ENCODE measurements around the gene VPS4A.

Gene VPS4A

GRCh38 chr16:69315486-69316311 is 4.5 kb downstream of the VPS4A start:
- Histone ChIP-seq H3K4me3 (ENCODE audit: low read depth, low read length) (no peak overlapping the region), H3K4me2 (ENCODE audit: low read length) (no peak overlapping the region), H3K4me1 (no peaks in the 10 kb centered on the region), H3K9me3 (ENCODE audit: control insufficient read depth, low read length) (no peaks in the 10 kb centered on the region), H2AFZ (no peak overlapping the region), H3K27me3 (ENCODE audit: control insufficient read depth, insufficient read depth, low read length) (no peaks in the 10 kb centered on the region), H3K27ac (no peak overlapping the region), H3K9ac (no peak overlapping the region), H3K79me2 (peaks cover 52% of the 10 kb centered on the region), H3K36me3 (ENCODE audit: control insufficient read depth, insufficient read depth, low read length) (no peaks in the 10 kb centered on the region)
- TF ChIP-seq CTCF (IDR thresholded peaks at IDR 0.05) = no peak

GRCh38 chr16:69316595-69317034 is 5.5 kb downstream of the VPS4A start:
- Histone ChIP-seq H3K9ac (no peak overlapping the region), H3K4me1 (no peaks in the 10 kb centered on the region)

DNA sequence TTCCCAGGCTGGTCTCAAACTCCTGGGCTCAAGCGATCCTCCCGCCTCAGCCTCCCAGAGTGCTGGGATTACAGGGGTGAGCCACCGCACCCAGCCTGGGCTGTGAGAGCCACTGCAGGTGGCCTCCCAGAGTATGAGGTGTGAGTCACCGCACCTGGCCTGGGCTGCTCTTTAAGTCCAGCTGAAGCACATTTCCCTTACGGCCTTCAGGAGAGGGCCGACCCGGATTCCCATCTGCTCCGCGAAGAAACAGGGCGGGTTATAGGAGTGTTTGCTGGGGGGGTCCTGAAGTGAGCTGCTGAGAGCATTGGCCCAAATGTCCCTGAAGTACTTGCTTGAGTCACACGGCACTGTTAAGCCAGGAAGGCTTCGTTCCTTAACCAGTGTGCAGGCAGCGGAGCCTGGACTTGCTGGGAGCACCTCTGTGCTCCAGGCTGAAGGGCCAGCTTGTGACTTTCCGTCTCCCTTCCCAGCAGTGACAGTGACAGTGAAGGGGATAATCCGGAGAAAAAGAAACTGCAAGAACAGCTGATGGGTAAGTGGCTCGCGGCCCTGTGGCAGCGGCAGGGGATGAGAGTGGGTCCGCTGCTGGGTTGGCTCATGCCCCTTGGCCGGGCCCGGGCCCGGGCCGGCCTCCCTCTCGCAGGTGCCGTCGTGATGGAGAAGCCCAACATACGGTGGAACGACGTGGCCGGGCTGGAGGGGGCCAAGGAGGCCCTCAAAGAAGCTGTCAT is 7.2 kb downstream of the VPS4A start:
- H3K9ac ChIP-seq = no peak overlapping the region
- no peak overlapping the region for H3K4me2 ChIP-seq (ENCODE audit: low read length)
- no peaks in the 10 kb centered on the region for H3K27me3 ChIP-seq (ENCODE audit: control insufficient read depth, insufficient read depth, low read length)
- H2AFZ ChIP-seq = no peak overlapping the region
- no peaks in the 10 kb centered on the region for H3K9me3 ChIP-seq (ENCODE audit: control insufficient read depth, low read length)
- H3K4me3 ChIP-seq (ENCODE audit: low read depth, low read length) = no peak overlapping the region
- no peaks in the 10 kb centered on the region for H3K36me3 ChIP-seq (ENCODE audit: control insufficient read depth, insufficient read depth, low read length)
- no peak overlapping the region for H3K27ac ChIP-seq
- H3K79me2 ChIP-seq = peaks cover 55% of the 10 kb centered on the region
- TF ChIP-seq CTCF (IDR thresholded peaks at IDR 0.05) = no peak
- H3K4me1 ChIP-seq = no peaks in the 10 kb centered on the region

More at GRCh38 chr16:69316595-69317034, 5.5 kb downstream of the VPS4A start:
- H3K27ac ChIP-seq = no peak overlapping the region
- no peak overlapping the region for H2AFZ ChIP-seq
- H3K4me3 ChIP-seq (ENCODE audit: low read depth, low read length) = no peak overlapping the region
- peaks cover 60% of the 10 kb centered on the region for H3K79me2 ChIP-seq
- TF ChIP-seq CTCF (IDR thresholded peaks at IDR 0.05) = no peak
- no peaks in the 10 kb centered on the region for H3K9me3 ChIP-seq (ENCODE audit: control insufficient read depth, low read length)
- no peak overlapping the region for H3K4me2 ChIP-seq (ENCODE audit: low read length)
- H3K27me3 ChIP-seq (ENCODE audit: control insufficient read depth, insufficient read depth, low read length) = no peaks in the 10 kb centered on the region
- H3K36me3 ChIP-seq (ENCODE audit: control insufficient read depth, insufficient read depth, low read length) = no peaks in the 10 kb centered on the region

DNA sequence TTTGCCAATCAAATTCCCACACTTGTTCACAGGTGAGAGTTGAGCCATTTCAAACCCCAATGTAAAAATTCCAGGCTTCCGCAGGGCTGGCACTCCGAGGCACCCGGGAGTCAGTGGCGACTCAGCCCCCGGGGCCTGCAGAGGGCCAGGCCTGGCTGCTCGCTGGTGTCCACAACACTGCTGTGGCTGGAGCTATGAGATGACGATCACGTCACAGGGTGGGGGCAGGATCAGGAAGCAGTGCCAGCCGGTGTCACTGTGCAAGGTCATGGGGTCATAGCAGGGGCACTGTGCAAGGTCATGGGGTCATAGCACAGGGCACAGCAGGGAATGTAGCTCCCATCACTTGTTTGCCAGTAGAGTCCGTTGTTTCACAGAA is 7.8 kb downstream of the VPS4A start:
- Histone ChIP-seq H3K27ac (no peak overlapping the region), H3K27me3 (ENCODE audit: control insufficient read depth, insufficient read depth, low read length) (no peaks in the 10 kb centered on the region), H3K36me3 (ENCODE audit: control insufficient read depth, insufficient read depth, low read length) (no peaks in the 10 kb centered on the region), H3K9ac (no peak overlapping the region), H3K9me3 (ENCODE audit: control insufficient read depth, low read length) (no peaks in the 10 kb centered on the region), H3K4me1 (no peaks in the 10 kb centered on the region), H3K79me2 (peaks cover 52% of the 10 kb centered on the region), H2AFZ (no peak overlapping the region), H3K4me2 (ENCODE audit: low read length) (no peak overlapping the region), H3K4me3 (ENCODE audit: low read depth, low read length) (no peak overlapping the region)
- no peak for TF ChIP-seq CTCF (IDR thresholded peaks at IDR 0.05)
